ENCODE measurements around the gene CACNG8.

CACNG8 gene

DNA sequence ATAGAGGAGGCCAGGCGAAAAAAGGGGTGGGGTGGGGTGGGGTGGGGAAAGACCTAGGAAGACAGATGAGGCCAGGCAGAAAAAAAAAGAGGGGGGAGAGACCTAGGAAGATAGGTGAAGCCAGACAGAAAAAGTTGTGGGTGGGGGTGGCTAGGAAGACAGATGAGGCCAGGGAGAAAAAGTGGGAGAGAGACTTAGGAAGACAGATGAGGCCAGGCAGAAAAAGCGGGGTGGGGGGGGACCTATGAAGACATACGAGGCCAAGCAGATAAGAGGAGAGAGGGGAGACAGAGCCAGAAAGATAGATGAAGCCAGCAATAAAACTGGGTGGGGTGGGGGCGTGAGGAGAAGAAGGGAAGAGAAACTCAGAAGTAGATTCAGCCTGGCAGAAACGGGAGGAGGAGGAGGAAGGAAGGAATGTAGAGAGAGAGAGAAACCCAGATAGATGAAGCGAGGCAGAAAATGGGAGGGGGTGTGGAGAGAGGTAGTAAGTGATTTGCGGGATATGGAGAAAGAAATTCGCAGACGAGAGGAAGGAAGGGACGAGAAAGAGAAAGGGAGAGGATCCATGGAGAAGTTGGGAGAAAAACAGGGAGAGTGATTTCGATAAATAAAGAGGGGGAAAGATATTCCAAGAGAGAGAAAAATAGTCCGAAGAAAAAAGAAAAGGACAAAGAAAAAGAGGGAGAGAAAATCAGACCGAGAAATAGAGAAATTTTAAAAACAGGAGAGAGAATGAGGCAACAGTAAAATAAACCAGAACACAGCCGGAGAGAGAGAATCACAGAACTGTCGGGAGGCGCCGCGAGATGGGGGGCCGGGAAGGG lies 16.5 kb downstream of the CACNG8 start:
- no peak for TF ChIP-seq ZNF274 (IDR thresholded peaks at IDR 0.05; ENCODE audit: low read depth, low read length)
- H3K4me3 ChIP-seq (ENCODE audit: low read length), result no peak overlapping the region

DNA sequence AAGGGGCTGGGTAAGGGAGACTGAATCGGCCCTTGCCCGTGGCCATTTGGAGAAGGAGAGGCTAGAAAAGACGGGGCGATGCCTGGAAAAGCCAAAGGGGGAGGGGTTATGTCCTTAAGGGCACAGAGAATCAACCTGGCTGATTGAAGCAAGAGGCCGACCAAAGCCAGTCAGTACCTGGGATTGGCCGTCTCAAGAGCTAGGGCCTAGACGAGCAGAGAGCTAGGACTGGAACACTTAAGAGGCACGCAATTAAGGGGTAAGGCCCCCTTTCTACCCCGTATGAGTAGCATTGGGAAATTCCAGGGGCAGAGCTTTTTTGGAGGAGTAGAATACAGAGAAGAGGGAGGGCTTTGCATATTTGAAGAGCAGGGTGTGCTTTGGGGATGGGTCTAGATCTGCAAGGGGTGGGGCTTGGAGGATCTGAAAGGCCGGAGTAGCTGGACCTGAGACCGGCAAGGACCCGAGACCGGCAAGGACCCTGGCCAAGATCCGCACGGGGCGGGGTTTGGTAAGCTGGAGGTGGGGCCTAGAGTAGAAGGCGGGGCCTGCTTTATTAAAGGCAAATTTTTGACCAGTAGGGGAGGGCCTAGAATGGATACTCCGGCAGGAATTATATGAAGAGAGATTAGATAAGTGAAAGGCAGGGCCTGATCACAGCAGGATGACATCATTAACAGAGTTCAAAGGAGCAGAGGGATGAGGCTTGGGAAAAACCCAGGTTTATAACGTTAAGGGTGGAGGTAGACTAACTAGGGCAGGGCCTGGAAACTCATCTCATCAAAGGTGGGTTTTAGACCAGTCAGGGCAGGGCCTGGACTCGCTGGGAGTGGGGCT lies 18.0 kb downstream of the CACNG8 start:
- H3K4me3 ChIP-seq (ENCODE audit: low read length), result no peak overlapping the region
- TF ChIP-seq ZNF274 (IDR thresholded peaks at IDR 0.05; ENCODE audit: low read depth, low read length), result no peak

DNA sequence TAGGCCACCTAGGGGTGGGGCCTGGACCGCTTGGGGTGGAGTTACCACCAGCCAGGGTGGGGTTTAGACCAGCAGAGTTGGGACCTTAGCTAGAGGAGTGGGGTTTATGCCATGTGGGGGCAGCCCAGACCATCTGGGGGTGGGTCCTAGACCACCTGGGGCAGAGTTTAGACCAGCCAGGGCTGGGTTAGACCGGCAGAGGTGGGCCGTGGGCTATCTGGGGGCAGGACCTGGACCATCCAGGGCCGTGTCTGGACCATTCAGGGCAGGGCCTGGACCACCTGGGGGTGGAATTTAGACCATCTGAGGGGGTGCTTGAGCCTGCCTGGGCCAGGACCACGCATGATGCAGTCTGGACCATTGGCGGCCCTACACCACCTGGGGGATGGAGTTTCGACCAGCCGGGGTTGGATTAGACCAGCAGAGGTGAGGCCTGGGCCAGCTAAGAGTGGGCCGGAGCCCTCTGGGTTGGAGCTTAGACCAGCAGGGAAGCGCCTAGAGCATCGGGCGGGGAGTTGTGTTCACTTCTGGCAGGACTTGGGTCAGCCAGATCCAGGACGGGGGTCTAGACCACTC lies 18.7 kb downstream of the CACNG8 start:
- no peak overlapping the region for H3K4me3 ChIP-seq (ENCODE audit: low read length)

DNA sequence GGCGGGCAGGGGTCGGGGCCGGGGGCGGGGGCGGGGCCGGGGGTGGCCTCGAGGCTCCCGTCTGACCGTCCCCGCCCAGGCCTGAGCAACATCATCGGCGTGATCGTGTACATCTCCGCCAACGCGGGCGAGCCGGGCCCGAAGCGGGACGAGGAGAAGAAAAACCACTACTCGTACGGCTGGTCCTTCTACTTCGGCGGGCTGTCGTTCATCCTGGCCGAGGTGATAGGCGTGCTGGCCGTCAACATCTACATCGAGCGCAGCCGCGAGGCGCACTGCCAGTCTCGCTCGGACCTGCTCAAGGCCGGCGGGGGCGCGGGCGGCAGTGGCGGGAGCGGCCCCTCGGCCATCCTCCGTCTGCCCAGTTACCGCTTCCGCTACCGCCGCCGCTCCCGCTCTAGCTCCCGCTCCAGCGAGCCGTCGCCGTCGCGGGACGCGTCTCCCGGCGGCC lies 19.3 kb downstream of the CACNG8 start:
- TF ChIP-seq ZNF274 (IDR thresholded peaks at IDR 0.05; ENCODE audit: low read depth, low read length), result no peak
- H3K4me3 ChIP-seq (ENCODE audit: low read length), result no peak overlapping the region

More for the DNA sequence above, 18.7 kb downstream of the CACNG8 start:
- TF ChIP-seq ZNF274 (IDR thresholded peaks at IDR 0.05; ENCODE audit: low read depth, low read length), result no peak

DNA sequence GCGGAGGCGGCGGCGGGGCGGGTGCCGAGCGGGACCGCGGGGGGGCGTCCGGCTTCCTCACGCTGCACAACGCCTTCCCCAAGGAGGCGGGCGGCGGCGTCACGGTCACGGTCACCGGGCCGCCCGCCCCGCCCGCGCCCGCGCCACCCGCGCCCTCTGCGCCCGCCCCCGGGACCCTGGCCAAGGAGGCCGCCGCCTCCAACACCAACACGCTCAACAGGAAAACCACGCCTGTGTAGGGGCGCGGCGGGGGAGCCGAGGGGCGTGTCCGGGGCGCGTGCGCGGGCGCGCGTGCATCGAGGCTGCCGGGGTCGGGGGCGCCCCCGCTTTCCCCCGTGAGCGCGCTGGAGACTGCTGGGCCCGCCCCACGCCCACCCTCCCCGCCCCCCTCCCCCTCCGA lies 19.9 kb downstream of the CACNG8 start:
- TF ChIP-seq ZNF274 (IDR thresholded peaks at IDR 0.05; ENCODE audit: low read depth, low read length), result no peak
- no peak overlapping the region for H3K4me3 ChIP-seq (ENCODE audit: low read length)

DNA sequence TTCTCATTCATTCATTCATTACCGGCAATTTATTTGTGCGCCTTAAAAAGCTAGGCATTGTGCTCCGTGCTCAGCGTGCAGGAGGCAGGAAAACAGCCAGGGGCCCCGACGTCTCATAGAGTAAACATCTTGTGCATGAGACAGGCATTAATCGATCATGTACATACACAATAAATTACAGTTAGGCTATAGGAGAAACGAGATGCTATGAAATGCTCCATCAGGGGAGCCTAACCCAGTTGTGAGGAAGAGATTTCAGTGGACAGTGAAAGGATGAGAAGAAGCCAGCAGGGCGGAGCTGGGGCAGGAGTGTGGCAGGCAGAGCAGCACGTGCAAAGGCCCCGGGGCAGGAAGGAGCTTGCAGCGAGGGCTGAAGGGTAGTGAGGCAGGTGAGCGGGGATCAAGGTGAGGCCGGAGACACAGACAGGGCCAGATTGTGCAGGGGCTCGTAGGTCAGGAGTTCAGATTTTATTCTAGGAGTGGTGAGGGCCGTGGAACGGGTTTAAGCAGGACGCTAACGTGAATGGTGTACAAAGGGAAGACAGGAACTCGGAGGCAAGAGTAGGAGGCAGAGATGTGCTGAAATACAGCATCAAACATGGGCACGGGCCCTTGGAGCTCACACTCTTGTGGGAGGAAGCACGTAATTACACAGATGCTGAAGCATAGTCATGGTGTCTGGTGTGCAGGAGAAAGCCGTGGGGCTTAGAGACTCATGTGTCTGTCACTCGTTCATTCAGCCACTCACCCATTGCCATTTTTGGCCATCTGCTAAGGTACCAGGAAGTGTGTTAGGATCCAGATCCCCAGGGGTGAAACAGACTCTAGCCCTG lies 20.9 kb downstream of the CACNG8 start:
- H3K4me3 ChIP-seq (ENCODE audit: low read length), result no peak overlapping the region
- no peak for TF ChIP-seq ZNF274 (IDR thresholded peaks at IDR 0.05; ENCODE audit: low read depth, low read length)

DNA sequence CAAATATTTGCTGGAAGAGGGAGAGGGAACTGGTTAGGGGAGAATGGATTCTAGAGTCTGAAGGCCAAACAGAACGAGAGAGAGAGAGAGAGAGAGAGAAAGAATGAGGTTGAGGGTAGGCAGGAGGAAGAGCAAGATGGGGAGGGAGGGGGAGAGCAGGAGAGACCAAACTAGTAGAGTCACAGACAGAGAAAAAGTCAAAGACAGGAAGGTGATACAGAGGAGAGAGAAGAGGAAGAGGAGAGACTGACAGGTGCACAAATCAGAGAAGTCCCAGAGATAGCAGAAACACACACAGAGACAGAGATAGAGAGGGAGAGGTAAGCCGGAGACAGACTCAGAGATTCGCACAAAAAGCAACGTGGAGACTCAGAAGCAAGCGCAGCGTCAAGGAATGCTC lies 23.1 kb downstream of the CACNG8 start:
- no peak overlapping the region for H3K4me3 ChIP-seq (ENCODE audit: low read length)
- TF ChIP-seq ZNF274 (IDR thresholded peaks at IDR 0.05; ENCODE audit: low read depth, low read length), result no peak

DNA sequence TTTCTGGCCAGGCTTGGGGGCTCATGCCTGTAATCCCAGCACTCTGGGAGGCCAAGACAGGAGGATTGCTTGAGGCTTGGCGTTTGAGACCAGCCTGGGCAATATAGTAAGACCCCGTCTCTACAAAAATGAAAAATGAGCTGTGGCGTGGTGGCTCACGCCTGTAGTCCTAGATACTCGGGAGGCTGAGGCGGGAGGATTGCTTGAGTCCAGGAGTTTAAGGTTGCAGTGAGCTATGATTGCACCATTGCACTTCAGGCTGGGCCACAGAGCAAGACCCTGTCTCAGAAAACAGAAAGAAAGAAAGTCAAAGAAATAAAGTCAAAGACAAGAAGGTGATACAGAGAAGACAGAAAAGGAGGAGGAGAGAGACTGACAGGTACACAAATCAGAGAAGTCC lies 26.2 kb downstream of the CACNG8 start:
- TF ChIP-seq ZNF274 (IDR thresholded peaks at IDR 0.05; ENCODE audit: low read depth, low read length), result no peak
- H3K4me3 ChIP-seq (ENCODE audit: low read length), result no peak overlapping the region

DNA sequence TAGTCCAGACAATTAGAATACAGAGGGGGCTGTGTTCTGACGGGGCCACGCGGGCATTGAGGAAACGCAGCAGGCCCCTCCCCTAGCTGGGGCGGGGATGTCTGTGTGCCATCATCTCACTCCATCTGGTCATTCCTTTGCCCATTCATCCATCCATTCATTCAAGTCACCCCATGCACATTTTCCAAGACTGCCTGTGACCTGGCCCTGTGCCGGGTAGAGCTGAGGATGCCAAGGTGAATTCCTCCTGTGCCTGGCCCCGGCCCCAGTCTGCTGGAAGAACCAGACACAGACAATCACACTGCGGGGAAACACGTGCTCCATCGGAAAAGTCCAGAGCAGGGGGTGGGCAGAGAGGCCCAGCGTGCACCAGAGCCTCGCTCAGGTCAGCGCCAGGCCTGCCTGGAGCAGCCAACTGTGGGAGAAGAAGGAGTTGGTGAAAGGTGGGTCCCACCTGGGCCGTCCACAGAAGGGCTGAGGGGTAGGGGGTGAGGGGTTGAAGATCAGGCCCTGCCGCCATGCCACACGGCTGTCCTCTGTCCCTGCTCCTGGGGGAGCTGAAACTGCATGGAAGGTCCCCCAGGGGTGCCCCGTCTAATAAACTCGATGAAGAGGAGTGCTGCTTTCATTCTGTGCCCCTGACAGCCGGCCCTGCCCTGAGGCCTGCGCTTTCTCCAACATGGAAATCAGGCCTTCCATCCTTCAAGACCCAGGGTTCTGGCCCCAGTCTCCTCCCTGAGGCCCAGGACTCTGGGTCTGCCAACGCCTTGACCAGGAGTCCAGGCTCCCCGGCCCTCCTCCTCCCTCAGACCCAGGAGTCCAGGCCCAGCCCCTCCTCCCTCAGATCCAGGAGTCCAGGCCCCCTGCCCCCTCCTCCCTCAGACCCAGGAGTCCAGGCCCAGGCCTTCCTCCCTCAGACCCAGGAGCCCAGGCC lies 27.1 kb downstream of the CACNG8 start:
- H3K4me3 ChIP-seq (ENCODE audit: low read length), result no peak overlapping the region
- no peak for TF ChIP-seq ZNF274 (IDR thresholded peaks at IDR 0.05; ENCODE audit: low read depth, low read length)

DNA sequence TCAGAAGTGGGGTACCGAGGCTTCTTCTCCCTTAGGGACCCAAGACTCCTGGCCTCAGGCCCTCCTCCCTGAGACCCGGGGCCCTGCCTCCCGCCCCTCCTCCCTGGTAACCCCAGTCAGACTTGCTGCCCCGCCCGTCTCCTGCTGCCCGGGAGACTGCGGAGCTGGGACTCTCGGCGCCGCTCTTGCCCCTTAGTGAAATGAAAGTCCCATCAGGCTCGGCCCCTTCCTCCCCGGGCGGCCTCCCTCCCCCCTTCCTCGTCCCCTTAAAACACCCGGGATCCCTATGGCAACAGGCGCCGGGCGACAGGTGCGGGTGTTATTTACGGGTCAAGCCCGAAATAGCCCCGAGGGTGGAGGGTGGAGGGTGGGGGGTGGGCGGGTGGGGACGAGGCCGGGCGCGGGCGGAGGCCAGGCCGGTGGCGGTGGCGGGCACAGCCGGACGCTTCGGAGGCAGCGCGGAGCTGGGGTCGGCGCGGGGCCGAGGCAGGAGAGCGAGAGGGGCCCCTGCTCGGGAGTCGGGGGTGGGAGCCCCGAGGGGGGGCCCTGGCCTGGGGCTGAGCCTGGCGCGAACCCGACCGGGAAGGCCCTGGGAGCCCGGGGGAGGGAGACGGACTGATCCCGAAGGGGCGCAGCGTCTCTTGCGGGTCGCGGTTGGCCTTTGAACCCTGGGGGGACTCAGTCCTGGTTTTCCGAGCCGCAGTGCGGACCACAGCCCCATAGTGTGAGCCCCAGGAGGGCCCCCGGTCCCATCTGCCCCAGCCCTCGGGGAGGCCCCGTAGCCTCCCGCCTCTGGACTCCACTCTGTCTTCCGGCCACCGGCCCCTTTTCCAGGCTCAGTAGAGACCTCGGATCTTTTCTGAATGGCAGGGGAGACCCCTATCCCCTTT lies 28.7 kb downstream of the CACNG8 start, which contains the start of gene CACNG6:
CACNG6 (plus strand) TSS at position 414 of the 890 bp plus-strand sequence. CDS start 1,241 bp downstream, outside the sequence.
- H3K4me3 ChIP-seq (ENCODE audit: low read length), result no peak within 1 kb of the TSS

DNA sequence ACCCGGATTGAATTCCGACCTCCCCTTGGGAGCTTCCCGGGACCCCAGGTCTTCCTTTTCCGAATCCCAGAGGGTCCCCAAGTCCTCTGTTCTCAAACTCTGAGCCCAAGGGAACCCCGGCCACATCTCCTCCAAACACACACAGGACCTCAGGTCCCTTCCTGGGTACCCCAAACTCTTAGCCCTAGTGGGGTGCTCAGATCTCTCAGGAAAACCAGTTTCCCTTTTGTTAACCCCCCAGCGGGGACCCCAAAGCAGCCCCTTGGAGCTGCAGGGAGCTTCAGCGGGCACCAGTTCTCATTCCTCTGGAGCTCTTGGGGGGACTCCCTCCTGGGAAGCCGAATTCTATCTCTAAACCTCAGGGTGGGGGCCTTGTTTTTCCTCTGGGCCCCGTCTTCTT lies 29.5 kb downstream of the CACNG8 start:
- TF ChIP-seq ZNF274 (IDR thresholded peaks at IDR 0.05; ENCODE audit: low read depth, low read length), result no peak
- no peak overlapping the region for H3K4me3 ChIP-seq (ENCODE audit: low read length)

More for the DNA sequence above, 28.7 kb downstream of the CACNG8 start, which contains the start of gene CACNG6:
- TF ChIP-seq ZNF274 (IDR thresholded peaks at IDR 0.05; ENCODE audit: low read depth, low read length), result no peak

DNA sequence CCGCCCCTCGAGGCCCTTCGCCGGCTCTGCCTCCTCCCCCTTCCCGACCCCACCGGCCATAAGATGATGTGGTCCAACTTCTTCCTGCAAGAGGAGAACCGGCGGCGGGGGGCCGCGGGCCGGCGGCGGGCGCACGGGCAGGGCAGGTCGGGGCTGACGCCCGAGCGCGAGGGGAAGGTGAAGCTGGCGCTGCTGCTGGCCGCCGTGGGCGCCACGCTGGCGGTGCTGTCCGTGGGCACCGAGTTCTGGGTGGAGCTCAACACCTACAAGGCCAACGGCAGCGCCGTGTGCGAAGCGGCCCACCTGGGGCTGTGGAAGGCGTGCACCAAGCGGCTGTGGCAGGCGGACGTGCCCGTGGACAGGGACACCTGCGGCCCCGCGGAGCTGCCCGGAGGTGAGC lies 30.1 kb downstream of the CACNG8 start:
- no peak overlapping the region for H3K4me3 ChIP-seq (ENCODE audit: low read length)
- TF ChIP-seq ZNF274 (IDR thresholded peaks at IDR 0.05; ENCODE audit: low read depth, low read length), result no peak

Data from GM08714 (cell line).